GM18519 (cell line): Measurements from ENCODE around the gene OTUB1.

Experiments
- ATAC-seq: cut with Tn5 transposase; IDR thresholded peaks from one replicate; pipeline ENCODE4 v1.9.1; 2021; ENCODE audit warnings: mild to moderate bottlenecking, moderate library complexity; ENCODE audit not compliant: unreplicated experiment, low FRiP score

OTUB1 gene

DNA sequence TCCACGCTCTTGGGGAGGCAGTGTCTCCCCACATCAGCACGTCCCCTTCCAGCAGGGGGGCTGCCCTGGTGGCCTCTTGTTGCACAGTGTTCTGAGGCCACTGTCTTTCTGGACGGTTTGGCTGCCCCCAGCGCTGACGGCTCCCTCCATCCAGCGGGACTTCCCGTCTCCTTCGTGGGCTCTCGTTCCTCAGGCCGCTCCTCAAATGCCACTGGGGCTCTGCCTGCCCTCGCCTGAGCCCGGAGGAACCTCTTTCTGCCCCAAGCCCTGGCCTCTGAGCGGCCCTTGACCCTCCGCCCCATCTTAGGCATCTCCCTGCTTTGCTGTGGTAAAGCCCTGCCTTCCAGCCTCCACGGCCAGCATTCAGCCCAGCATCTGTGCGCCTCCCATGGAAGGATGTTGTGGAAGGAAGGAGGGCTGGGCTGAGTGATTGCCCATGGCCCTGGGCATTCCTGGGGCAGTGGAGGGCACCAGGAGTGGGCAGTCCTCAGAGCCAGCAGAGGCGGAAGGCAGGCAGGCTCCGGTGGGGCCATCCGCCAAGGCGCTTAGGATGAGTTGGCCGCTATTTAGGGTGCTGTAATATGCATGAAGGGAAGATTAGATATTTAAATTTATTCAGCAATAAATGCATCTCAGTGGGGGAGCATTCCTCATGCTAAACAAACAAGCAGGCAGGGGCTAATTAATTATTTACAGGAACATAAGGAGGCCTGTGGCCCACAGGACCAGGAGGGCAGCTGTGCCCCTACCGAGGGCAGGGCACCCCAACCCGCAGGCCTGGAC, 17.8 kb downstream of the OTUB1 start:
- no peak for ATAC-seq

DNA sequence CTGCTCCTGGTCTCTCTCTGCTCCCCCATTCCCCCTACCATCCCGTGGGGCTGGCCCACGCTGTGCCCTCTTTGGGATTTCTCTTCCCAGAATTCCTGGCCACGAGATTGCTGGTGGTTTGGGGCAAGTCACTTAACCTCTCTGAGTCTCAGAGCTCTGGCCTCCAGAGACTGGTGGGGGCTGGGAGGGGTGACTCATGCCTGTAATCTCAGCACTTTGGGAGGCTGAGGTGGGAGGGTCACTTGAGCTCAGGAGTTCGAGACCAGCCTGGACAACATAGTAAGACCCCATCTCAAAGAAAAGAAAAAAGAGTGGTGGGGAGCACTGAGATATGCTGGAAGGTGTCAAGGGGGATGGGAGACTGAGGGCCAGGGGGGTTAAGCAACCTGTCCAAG, 18.3 kb downstream of the OTUB1 start:
- no peak for ATAC-seq

DNA sequence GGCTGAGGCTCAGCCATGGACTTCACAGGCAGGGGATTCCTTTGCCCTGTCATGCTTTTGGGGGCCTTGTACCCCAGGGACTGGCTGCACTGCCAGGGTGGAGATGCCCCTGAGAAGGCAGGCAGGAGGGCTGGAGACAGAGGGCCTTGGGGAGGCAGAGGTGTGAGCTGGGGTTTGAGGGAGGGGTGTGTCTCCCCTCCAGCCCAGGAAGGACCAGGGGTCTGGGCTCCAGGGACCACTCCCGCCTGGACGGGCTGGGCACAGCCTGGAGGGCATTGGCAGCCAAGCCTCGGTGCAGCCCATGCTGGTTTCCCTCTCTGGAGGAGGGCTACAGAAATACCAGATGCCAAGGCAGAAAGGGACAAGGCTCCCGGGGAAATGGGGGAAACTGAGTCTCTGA, 19.5 kb downstream of the OTUB1 start:
- no peak for ATAC-seq

DNA sequence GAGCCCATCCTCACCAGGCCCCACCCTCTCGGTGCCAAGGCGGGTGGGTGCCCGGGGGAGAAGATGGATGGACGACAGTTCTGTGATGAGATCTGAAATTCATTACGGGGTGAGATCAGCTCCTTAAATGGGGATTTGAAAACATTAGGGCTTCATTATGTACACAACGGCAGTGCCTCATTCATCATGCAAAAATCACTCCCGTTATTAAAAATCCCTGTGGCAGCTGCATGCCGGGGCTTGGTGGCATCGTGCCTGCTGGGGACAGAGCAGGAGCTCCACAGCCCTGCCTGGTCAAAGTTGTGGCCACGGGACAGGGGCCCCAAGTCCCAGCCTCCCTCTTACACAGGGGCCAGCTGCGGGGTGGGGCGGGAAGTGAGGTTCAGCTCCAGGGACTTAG, 20.2 kb downstream of the OTUB1 start:
- ATAC-seq = no peak

DNA sequence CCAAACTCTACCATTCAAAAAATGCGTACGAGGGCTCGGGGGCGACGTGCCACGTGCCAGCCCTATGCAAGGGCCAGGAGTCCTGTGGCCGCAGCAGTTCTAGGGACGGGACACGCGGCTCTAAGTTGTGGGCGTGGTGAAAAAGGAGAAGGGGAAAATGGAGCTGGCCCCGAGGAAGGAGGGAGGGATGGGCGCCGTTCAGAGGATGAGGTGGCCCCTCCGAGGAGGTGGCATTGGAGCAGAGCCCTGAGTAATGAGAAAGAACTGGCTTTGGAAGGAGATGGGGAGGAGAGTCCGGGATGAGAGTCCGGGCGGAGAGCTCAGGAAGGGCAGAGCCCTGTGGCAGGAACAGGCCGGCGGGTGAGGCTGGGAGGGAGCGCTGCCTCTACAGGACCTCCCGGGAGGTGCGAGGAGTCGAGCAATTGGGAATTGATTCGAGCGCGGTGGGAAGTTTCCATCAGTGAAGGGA, 21.0 kb downstream of the OTUB1 start:
- ATAC-seq = no peak

DNA sequence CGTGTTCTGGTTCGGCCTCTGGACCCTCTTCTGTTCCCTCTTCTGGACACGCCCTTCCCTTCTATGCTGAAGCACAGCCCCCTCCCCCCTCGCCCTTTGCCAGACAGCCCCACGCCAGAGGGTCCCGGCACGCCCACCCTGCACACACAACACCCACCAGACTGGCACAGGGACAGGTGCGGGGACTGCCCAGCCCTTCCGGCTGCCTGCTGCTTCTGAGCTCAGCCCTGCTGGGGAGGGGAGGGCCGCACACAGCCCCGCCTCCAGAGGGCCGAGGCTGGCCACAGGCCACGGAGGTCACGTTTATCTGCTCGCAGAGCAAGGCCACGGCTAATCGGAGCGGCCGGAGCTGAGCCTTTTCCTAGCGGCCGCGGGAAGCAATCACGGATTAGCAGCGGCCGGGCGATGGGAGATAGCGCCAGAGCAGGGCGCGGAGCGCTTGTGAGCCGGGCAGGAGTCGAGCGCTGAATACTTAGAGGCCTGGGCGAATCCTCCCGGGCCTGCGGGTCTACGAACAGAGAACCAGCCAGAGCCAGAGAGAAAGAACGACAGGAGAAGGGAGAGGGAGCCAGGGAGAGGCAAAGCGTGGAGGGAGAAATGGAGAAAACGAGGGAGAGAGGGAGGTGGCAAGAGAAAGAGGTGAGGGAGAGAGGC, 21.5 kb downstream of the OTUB1 start:
- ATAC-seq = no peak

DNA sequence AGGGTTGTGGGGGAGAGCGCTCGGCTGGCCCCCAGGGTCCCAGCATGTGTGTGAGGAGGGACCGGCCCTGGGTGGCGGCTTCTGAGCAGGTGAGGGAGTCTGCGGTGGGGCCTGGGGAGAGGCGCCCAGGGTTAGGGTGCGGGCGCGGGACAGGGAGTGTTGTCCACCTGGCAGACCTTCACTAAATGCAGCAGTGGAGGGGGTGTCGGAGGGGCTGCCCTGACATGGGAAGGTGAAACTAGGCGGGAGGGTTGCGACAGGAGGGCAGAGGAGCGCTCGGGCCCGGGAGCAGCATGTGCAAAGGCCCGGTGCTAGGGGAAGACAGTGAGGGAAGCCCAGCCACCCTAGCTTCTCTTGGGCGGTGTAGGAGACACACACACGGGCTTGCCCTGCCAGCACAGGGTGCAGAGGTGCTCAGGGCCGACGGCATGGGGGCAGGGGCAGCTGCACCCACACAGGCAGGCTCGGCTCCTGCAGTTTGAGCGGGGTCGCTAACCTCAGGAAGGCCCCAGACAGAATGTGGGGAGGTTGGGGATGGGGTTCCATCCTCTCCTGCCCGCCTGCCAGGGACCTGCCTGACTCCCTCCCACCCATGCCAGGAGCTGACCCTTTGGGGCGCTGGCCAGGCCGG, 22.2 kb downstream of the OTUB1 start:
- no peak for ATAC-seq

DNA sequence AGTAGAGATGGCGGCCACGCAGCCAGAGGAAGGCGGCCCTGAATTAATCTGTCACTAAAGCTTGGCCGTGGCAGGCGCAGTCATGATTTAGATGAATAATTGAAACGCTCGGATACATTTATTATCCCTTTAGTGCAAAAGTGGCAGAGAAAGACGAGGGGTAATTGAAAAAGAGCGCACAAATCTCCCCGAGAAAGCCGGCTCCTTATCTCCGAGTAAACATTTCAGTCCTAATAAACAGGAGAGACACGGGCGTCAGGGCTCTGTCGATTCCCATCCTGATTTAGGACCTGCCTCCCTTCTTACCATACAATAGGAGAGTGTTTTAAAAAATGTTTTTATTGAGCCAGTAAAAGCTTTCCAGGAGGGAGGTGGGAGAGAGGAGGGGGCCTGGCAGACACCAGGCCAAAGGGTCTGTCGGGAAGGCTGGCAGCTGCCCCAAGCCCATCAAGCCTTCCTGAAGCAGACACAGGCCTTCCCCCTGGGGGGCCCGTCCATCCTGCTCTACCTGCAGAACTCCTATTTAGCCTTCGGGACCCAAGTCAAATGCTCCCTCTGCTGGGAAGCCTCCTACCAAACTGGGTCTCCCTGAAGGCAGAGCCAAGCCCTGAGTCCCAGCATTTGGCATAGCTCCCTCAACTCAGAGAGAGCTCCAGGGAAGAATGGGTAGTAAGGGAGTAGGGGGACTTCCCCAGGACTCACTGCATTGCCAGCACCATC, 22.8 kb downstream of the OTUB1 start:
- no peak for ATAC-seq

DNA sequence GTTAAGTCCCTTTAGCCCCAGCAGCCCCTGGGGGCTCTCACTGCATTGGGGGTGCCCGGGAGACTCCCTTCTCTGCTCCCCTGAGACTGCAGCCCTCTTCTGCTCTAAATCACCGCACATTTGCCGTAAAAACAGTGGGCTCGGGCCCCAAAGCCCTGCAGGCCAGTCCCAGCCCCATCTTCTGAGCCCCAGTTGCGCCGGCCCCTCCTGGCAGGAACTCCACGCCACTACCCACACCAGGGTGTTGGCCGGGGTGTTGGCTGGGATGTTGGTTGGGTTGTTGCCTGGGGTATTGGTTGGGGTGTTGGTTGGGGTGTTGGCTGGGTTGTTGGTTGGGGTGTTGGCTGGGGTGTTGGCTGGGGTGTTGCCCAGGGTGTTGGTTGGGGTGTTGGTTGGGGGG, 23.5 kb downstream of the OTUB1 start:
- ATAC-seq = no peak

DNA sequence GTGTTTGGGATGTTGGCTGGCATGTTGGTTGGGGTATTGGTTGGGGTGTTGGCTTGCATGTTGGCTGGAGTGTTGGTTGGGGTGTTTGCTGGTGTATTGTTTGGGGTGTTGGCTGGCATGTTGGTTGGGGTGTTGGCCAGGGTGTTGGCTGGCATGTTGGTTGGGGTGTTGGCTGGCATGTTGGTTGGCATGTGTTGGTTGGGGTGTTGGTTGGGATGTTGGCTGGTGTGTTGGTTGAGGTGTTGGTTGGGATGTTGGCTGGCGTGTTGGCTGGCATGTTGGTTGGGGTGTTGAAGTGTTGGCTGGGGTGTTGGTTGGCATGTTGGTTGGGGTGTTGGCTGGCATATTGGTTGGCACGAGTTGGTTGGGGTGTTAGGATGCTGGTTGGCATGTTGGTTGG, 24.5 kb downstream of the OTUB1 start:
- ATAC-seq = no peak

DNA sequence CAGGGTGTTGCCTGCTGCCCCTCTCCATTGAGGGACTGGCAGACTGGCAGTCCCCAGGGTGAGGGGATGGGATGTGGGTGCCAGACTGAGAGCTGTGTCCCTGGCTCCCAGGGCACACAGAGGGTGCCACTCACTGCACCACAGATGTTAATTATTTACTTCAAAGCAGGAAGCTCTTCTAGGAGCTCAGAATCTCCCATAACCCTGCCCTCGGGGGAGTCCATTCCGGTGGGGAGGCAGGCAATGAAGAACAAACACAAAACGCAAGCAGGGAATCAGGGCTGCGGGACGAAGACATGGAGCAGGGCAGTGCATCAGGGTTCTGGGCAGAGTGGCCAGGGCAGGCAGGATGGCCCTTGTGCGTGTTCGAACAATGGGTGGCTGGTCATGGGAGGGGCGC, 25.1 kb downstream of the OTUB1 start:
- ATAC-seq = no peak

DNA sequence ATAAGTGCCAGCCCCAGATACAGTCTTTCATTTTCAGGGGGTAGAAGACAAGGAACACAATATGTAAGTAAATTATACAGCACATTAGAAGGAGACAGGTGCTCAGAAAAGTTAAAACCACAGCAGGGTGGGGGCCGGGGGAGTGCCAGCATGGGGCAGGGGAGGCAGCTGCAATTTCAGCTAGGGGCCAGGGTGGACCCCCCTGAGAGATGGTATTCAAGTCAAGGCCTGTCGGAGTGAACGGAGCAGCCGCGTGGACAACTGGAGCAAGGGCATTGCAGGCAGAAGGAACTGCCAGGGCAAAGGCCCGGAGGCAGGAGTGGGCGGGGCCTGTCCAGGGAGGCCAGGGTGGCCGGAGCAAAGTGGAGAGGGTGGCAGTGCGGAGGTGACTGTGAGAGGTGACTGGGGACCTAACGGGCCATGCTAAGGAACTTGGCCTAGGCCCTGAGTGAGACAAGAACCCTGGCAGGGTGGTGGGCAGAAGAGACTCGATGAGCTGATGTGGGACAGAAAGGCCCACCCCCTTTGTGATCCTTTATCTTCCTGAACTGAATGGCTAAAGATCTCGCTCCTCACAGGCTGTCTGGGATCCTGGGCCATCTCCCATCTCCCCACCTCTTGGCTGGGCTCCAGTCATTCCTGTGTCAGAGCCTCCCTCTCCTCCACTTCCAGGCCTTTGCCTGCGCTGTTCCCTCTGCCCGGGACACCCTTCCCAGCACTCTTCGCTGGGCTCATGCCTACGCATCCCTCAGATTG, 27.1 kb downstream of the OTUB1 start:
- no peak for ATAC-seq

DNA sequence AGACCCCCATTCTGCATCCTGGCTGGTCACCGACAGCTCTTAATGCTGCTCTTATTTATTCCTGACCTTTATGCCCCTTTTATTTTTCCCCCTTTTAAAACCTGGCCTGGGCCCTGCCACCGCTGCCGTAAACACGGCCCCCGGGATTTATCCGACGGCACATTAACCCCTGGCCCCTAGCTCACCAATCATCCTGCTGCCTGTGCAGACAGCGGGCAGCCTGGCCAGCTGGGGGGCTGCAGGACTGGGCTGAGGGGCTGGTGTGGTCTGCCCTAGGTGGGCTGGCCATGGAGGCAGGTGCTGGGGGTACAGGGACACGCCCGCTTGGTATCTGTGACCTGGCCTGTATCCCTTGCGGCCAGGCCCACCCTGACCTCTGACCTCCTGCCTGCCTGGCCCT, 28.1 kb downstream of the OTUB1 start:
- no peak for ATAC-seq

DNA sequence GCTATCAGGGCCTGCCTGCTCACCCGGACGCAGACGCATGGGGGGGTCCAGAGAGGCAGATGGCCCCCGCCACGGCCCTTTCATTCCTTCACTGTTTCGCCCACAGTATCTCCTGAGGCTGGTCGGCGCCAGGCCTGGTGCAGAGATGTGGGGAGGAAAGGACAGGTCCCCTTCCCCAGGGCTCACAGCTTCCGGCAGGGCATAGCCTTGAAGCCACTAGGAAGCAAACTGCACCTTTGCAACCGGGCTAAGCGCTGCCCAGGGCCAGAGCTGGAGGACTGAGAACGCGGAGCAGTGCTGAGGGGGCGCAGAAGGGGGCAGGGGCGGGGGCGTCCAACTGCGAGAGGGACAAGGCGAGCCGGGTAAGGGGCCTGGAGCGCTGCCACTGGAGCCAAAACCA, 29.3 kb downstream of the OTUB1 start:
- no peak for ATAC-seq

DNA sequence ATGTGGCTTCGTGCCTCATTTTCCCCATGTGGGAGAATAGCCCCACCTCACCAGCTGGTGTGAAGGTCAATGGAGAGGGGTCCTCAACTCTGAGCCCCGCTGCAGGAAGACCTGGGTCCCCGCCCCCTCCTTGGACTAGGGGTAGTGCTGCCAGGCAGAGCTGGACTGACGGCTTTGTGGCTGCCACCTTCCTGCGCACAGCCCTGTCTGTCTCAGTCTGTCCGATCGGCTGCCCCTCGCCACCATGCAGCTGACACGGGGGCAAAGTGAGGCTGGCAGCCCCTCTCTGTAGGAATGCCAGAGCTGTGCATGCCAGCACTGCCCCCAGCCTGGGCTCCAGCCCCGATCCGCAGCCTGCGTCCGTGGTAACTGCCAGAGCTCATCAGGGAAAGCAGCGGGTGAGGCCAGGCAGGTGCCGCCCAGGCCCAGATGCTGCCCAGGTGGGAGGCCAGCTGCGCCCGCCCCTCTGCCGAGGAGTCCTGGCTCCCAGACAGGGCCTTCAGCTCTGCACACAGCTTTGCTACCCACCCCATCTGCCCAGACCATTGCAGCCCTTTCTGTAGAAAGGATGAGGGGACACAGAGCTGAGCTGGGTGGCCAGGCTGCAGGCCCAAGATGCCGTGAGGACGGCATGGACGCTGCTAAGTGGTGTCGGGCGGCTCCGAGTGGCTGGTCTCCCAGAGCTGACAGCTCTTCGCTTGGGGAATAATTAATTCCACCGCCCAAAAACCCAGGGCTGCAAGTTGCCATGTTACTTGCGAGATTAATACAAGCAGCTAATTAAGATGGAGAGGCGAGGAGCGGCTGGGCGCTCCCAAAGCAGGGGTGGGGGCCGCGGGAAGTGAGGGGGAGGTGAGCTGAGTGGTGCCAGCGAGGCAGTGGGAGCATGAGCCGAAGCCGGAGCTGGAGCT, 30.0 kb downstream of the OTUB1 start:
- ATAC-seq = no peak

DNA sequence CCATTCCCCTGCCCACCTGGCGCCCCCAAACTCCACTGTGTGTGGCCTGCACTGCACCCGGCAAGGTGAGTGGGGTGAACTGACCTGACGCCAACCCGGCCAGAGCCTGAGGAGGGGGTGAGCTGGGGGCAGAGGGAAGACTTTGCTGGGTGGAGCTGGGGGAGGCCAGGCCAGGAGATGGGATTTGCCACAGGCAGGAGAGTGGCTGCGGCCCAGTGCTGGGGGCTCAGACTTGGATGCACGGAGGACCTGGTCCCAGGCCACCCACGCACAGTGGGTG, 31.6 kb downstream of the OTUB1 start:
- ATAC-seq = no peak

DNA sequence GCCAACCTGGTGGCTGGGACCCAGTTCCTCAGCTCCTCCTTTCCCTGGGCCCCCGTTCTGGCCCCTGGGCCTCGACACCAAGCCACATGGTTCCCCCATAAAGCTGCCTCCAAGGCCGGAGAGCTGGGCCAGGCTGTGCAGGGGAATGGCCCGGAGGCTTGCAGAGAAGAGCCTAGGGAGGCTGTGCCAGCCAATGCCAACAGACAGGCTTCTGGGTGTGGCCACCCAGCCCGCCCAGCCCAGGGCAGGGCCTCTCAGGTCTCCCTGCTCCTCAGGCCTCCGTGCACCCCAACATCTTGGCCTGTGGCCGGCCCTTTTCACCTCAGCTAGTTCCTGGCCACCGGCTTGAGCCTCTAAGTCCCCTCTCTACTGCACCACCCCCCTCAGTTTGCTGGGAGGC, 32.1 kb downstream of the OTUB1 start:
- no peak for ATAC-seq

DNA sequence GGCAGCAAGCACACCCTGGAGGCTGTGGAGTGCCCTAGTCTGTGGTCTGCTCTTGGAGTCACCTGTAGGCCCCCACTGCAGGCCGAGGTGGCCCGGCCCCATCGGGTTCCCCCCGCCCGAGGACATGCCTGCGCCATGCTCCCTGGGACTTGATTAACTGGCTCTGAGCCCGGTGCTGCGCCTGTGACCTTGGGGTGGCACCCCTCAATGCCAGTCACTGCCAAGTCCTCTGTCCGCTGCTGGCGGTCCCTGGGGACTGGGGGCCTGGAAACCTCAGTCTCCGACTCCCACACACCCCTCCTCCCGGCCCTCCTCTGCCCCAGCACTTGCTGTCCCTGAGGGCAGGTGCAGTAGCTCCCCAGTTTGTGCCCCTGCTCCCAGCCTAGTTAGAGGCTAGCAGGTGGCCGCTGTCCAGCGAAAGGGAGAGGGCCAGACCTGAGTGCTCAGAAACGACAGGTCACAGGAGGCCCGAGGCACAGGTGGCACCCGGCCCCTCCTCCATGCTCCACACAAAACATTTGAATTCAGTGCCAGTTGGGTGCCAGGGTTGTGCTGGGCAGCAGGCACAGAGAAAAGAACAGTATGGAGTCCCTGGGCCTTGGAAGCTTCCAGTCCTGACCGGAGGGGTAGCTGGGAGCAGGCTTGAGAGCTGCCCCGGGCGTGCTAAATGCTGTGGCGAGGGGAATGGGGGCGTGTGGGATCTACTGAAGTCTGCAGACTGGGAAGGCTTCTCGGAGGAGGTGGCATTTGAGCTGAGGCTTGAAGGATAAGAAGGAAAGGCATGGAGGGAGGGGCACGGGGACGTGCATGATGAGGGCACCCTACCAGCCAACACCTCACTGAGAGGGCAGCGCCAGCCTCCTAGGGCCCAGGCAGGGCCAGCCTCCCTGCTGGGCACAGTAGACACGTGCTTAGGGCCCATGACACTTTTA, 33.1 kb downstream of the OTUB1 start:
- ATAC-seq = no peak
